ENCODE measurements around the gene TOPAZ1.
"Not testable (repeated sequence)": the region's sequence is repeated elsewhere in the genome, so short reads cannot be mapped to it uniquely, and the experiment has no call there.

The TOPAZ1 gene

DNA sequence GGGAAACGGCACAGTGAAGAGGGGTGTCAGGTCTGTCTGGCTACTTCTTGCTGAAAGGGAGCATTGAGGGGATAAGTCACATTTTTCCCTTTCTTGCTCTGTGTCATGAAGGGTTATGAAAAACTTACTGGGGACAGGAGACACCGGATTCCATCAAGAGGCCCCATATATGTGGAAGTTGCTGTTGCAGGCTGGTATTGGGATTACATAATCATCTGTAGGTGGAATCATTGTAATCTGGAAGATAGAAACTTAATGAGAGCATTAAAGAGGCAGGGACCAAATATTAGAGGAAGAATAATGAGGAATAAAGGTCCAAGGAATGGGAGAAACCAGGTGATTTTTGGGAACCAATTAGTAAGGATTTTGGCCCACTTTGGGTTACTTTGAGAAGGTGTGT lies 92.6 kb downstream of the TOPAZ1 start:
- DNase-seq (ENCODE audit: low spot score), result no peak

DNA sequence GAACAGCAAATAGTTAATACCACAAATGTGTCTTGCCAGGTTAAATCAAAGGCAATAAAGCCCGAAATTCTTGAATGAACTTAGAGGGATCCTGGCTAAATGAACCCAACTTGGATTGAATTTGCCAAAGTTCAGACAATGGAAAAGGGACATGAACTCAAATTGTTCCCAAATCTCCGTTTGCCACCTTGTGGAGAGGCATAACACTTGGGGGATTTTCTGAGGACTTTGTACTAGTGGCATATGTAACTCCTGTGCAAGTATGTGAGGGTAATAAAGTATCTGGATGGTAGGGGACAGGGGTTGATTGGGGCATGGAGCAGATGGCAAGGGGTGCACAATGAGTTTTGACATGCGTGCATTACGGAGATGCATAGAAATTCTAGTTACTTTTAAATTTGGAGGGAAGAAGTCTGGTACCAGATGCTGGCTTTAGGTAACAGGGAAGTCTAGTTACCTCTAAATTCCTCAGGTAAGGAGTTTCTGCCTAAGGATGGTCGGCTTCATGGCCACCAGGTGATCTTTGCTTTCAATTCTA lies 95.6 kb downstream of the TOPAZ1 start:
- DNase-seq (ENCODE audit: low spot score), result no peak

DNA sequence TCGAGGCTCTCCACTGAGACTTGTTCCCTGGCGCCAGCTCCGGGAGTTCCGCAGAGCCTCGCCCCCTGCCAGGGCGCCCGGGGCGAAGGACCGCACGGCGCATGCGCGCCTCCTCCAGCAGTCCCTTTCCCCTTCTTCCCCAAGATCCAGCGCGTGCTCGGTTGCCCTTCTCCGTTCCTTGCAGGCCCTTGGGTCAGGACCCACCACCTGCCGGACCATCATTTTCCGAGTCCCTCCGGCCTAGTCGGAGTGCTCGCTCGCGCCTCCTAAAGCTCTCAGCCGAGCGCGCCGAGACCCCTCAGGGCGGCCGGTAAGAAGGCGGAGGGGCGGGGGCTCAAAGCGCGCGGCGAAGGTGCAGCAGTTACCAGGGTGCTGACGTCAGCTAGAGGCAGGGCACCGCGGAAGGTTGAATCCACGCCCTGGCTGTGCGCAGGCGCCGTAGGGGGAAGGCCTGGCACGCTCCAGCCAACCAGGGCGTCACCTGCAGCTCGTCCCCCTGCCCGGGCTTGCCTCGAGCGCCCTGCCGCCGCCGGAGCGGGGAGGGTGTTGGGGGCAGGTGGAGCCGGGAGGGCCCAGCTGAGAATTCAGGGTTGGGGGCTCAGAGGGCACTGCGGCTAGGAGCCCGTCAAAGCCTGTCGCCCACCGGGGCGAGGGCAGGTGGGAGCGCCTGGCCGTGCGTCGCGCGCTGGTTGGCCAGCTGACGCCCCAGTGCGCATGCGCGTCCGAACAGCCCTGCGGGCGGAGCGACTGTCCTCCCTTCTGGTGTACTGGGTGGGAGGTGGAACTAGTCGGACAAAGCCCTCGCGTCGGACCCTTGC lies 96.5 kb downstream of the TOPAZ1 start, which contains the start of gene TCAIM:
TSS of gene TCAIM (plus strand) at position 757 of the 818 bp plus-strand sequence. CDS start 16,017 bp downstream, outside the sequence.
- DNase-seq (ENCODE audit: low spot score), result peak; percentile 94

DNA sequence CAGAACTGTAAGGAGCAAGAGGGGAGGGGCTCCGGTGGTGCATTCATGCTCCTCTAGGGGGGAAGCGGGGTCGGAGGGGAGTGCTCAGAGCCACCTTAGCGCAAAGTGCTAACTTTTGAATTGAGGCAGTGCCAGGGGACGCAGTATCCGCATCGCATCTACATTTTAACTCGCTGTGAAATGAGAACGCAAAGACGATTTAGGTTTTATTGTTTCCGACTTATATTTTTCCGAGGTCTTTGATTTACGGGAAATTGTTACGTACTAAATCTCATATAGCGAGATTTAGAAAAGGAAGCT lies 97.1 kb downstream of the TOPAZ1 start:
- no peak for DNase-seq (ENCODE audit: low spot score)

DNA sequence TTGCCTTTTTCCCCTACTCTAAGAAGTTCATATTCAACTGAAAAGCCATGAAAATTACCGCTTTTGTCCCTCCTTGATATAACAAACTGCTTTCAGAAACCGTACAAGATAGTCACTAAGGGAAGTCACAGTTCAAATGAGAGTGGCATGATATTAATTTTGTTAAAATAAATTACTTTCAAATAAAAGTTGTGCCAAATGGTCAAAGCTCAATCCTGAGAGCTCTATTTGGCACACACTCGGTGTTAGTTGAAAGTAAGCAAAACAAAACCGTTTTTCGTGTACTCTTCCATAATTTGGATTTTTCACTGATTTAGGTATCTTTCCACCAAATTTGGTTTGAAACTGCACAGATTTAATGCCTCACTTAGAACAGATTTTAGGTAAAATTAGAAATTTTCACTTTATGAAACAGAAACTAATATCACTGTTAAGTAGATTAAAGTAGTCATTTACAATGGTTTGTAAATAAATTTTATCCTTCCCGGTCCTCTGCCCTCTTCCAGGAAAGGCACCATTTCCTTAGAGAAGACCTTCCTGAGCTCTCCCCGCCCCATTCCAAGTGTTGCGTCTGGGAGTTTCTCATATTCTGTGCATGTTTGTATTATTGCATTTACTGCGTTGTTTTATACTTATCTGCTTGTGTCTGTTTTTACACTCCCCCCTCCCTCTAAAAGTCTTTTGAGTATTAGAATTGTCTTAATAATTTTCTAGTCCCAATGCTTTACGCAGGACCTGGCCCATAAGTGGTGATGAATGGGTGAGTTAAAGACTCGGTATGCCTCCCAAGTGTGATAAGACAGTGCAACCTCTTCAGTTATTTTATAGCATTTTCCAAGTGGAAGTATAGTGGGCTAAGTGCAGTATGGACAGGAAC lies 97.7 kb downstream of the TOPAZ1 start:
- DNase-seq (ENCODE audit: low spot score), result no peak

DNA sequence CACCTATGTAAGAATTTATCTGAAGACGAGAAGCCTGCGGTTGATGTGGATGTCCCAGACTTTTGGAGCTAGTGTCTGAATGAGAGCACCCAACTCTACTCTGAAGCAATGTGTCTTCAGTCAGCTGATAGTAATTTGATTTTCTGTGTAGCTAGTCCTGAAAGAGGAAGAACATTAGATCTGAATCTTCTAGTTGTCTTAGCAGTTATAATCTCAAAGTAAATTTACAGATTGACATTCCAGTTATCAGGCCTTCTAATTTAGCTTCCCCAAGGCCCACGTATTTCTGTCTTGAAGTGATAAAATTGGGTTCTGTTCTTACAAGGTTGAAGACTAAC lies 98.3 kb downstream of the TOPAZ1 start:
- no peak for DNase-seq (ENCODE audit: low spot score)

DNA sequence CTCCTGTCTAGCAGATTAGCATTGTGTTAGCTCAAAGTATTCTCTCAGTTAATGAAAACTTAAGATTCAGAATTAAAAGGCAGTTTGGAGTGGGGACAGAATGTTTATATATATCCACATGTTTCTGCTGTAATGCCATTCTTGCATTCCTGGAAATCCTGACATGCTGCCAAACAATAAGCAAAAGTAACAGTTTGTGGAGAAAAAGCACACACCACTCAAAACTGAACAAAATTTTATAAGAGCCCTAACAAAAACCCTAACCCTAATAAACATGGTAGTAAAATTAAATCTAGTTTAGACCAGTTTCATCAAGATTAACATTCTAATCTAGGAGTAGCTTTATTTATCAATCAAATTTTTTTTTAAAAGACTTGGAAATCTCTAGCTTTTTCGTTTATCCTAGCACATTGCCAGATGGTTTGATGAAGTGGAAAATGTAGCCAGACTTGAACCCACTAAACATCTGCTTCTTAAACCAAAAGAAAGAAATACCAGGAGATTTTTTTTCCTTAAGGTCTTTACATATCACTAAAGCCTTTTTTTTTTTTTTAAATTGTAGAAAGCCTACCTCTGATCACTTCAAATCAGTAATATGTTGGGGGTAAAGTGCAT lies 100.6 kb downstream of the TOPAZ1 start:
- no peak for DNase-seq (ENCODE audit: low spot score)

DNA sequence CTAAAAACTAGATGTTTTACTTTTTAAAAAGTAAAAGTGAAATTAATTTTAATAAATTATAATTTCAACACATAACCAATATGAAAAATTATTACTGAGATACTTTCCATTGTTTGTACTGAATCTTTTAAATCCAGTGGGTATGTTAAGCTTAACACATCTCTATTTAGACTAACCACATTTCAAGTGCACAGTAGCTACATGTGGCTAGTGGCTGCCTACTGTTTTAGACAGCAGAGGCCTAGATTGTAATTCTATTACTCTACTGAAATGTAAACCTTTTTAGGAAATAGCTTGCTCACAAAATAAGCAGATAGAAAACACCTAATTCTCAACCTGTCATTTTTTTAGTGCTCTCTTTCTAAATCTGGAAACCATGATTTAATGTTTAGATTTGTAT lies 101.7 kb downstream of the TOPAZ1 start:
- DNase-seq (ENCODE audit: low spot score), result no peak

DNA sequence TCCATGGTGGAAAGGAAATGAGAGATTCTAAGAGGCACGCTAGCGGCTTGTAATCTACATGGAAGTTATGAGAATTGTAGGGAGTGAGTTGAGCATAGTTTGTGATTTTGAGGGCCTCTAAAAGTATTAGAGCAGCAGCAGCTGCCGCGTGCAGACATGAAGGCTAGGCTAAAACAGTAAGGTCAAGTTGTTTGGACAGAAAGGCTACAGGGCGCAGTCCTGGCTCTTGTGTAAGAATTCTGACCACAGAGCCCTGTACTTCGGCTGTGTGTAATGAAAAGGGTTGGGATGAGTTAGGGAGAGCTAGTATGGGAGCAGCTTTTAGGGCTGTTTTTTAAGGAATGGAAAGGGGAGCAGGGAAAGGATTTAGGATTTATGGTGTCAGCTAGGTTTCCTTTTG lies 104.9 kb downstream of the TOPAZ1 start:
- DNase-seq (ENCODE audit: low spot score), result not testable (repeated sequence)

DNA sequence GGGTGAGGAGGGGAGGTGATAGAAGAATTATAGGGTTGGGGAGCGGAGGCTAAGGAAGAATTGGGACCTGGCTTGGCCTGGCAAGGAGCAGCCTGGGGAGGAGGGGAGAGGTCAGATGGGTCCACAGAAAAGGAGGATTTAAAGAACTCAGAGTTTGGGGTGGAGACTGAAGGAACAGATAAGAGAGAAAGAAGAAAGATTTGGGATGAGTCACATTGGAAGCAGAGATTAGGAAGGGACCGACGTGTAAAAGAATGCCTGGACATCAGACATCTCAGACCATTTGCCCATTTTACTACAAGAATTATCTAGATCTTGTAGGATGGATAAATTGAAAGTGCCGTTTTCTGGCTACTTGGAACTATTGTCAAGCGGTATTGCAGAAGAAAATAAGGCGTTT lies 107.3 kb downstream of the TOPAZ1 start:
- DNase-seq (ENCODE audit: low spot score), result no peak

DNA sequence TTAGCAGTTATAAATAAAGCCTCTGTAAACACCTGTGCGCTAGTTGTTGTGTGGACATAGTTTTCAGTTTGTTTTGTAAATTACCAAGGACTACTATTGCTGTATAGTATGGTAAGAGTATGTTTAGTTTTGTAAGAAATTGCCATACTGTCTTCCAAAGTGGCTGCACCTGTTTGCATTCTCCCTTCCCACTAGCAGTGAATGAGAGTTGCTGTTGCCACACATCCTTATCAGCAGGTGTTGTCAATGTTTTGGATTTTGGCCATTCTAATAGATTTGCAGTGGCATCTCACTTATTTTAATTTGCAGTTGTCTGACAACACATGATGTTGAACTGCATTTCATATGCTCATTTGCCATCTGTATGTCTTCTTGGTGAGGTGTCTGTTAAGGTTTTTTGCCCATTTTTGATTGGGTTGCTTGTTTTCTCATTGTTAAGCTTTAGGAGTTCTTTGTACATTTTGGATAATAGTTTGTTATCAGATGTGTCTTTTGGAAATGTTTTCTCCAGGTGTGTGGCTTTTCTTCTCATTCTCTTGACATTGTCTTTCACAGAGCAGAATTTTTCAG lies 111.8 kb downstream of the TOPAZ1 start:
- DNase-seq (ENCODE audit: low spot score), result no peak

DNA sequence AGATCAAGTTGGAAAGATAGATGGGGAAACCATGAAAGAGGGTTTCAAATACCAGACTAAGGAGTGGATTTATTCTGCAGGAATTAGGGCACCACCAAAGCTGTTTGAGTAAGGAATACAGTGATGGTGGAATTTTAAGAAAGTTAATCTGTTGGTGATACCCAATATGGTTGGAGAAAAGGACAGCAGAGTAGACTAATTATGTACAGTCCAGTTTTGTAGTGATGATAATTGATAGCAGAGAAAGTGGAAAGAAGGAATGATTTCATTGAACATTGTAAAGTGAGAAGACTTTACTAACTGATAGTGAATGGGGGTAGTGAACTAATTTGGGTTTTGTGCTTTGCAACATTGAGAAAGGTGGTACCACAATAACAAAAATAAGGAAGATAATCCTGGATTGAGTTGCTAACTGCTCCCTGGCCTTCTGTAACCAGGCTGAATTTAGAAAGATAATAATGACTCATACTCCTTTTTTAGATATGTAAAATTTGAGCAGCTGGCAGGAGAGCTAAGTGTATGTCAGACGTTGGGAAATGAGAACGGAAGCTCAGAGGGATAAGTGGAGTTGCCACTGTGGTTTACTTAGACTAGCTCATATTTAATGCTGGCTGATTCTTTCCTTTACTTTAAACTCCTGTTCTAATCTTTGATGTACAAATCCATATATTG lies 113.8 kb downstream of the TOPAZ1 start:
- DNase-seq (ENCODE audit: low spot score), result no peak

DNA sequence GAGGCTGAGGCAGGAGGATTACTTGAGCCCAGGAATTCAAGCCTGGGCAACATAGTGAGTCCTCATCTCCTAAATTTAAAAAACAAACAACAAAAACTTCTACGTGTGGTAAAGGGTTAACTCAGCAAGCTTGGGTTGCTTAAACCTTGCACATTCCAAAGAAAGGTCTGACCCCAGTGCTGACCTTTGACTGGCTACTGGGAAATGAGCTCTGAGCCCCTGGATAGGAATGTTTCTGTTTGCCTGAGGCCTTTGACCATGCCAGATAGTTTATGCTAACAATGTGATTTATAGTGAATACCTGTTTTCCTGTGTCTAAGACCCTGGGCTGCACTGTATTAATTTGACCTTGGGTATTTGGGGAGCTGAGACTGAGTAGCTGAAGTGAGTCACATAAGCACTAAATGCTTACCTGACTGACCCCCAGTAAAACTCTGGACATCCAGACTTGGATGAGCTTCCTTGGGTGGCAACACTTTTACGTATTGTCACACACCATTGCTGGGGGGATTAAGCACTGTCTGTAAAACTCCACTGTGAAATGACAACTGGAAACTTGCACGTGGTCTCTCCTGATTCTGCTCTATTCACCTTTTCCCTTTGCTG lies 117.6 kb downstream of the TOPAZ1 start:
- peak; percentile 34 for DNase-seq (ENCODE audit: low spot score)

DNA sequence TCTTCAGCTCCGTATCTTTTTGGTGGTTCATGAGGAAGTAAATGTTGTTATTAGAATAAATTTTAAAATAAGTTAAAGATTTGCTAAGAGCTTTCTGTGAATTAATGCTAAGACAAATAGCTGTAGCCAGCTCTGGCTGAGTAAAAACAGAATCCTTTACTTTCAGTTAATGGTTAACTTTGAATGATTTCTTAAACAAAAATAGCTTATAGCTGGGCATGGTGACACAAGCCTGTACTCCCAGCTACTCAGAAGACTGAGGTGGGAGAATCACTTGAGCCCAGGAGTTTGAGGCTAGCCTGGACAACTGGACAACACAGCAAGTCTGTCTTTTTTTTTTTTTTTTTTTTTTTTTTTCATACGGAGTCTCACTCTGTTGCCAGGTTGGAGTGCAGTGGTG lies 121.9 kb downstream of the TOPAZ1 start:
- no peak for DNase-seq (ENCODE audit: low spot score)

DNA sequence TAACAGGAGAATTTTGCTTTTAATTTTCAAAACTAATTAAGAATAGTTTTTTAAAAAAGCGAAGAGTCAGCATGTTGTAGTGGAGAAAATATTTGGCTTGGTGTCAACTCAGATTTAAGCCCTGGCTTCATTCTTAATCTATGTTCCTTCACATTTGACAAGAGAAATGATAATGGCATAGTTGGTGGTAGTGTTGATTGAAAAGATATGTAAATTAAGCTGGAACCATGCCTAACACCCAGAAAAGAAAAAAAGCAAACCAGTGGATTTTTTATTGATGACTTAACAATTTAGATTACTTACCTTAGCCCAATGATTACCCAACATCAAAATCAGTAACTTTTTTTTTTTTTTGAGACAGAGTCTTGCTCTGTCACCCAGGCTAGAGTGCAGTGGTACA lies 124.3 kb downstream of the TOPAZ1 start:
- DNase-seq (ENCODE audit: low spot score), result no peak

DNA sequence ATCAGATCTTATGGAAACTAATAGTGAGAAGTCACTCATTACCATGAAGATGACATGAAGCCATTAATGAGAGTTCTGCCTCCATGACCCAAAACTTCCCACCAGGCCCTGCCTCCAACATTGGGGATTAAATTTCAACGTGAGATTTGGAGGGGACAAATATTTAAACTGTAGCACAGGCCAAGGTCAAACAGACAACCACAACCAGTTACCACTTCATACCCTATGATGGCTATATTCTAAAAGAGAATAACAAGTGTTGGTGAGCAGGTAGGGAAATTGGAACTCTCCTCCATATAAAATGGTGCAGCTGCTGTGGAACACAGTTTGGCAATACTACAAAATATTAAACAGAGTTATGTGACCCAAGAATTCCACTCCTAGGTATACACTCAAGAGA lies 133.8 kb downstream of the TOPAZ1 start:
- no peak for DNase-seq (ENCODE audit: low spot score)
